Measurements from ENCODE around the gene PLEKHG3. TPM values are rescaled to one million over a fixed set of nuclear protein-coding genes. Genes with fewer than 3 reads are reported as not detected.

Gene PLEKHG3
- total and polyA plus RNA-seq, 8 donors, result 33.3 to 60.7 (median 39.7) TPM

DNA sequence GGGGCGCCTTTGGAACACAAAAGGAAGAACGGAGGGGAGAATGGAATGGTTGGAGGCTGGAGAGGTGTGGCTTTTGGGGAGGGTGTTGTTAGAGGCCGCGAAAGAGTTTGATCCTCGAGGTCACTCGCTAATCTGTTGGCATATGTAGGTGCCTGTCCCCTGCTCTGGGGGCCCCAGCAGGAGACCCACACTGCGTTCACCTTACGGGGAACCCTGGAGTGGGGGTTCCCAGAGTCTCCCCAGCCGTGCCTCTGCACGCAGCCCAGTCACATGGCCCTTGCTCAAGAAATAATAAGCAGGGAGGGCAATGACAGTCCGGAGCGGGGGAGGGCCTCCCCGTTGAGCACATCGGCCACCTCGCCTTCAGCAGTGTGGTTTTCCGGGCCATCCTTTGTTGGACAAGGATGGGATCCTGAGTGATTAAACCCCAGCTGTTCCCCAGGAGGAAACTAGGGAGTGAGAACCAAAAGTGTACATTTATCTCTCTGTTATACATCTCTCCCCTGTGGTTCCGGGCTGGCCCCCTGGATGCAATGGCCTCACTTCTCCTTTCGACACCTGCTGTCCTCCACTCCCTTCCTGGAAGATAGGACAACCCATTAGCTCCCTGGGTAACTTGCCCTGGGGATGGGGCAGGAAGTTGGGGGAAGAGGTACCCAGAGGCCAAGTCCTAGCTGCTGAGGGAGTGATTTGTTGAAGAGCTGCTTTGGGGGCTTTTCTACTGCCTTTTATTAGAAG, 1.3 kb downstream of the PLEKHG3 start:
- intact Hi-C loops (cut with DNase I), result no loop called here
- Histone ChIP-seq H3K4me3 (peak overlapping the region; percentile 69 to 99 (median 83)), H3K9me3 (no peaks in the 10 kb centered on the region), H3K27me3 (no peaks in the 10 kb centered on the region), H3K27ac (peak overlapping the region; percentile 83 to 94 (median 88)), H3K36me3 (no peaks in the 10 kb centered on the region), H3K4me1 (peaks cover 29 to 39% (median 30%) of the 10 kb centered on the region in 3 donors)
- FAIRE-seq, result no peak
- peak; percentile 1 to 17 (median 5) for ATAC-seq
- TF ChIP-seq, protein P1, sequence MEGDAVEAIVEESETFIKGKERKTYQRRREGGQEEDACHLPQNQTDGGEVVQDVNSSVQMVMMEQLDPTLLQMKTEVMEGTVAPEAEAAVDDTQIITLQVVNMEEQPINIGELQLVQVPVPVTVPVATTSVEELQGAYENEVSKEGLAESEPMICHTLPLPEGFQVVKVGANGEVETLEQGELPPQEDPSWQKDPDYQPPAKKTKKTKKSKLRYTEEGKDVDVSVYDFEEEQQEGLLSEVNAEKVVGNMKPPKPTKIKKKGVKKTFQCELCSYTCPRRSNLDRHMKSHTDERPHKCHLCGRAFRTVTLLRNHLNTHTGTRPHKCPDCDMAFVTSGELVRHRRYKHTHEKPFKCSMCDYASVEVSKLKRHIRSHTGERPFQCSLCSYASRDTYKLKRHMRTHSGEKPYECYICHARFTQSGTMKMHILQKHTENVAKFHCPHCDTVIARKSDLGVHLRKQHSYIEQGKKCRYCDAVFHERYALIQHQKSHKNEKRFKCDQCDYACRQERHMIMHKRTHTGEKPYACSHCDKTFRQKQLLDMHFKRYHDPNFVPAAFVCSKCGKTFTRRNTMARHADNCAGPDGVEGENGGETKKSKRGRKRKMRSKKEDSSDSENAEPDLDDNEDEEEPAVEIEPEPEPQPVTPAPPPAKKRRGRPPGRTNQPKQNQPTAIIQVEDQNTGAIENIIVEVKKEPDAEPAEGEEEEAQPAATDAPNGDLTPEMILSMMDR (IDR thresholded peaks at IDR 0.05), result no peak
- peak in 2 of 6 donors; percentile 17 to 46 for DNase-seq
- 3 to 8% methylated on average over 18 of the region's 18 CpGs for WGBS, 2 donors

DNA sequence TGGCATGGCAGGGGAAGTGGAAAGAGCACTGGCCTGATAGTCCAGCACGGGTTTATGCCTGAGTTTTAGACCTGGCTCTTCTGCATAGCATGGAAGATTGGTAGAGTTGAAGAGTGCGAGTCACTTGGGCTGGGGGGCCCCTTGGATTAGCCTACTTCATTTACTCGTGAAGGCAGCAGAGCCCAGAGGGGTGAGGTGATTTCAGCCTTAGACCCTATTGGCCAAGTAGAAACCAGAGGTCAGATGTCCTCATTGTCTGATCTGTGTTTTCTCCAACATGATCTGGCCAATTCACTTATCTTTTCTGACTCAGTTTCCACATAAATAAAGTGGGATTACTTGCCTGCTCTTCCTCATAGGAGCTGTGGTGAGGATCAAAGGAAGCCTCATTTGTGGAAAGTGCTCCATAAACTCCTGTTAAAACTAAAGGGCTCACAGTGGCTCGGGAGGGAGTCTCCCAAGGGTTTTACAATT, 1.9 kb downstream of the PLEKHG3 start:
- no peaks in the 10 kb centered on the region for H3K9me3 ChIP-seq
- H3K36me3 ChIP-seq, result no peaks in the 10 kb centered on the region
- intact Hi-C loops (cut with DNase I), result no loop called here
- FAIRE-seq, result no peak
- DNase-seq, result peak in 1 of 6 donors; percentile 9
- H3K4me1 ChIP-seq, result peaks cover 30 to 39% (median 30%) of the 10 kb centered on the region in 3 donors
- peak overlapping the region; percentile 11 to 94 (median 54) for H3K27ac ChIP-seq
- WGBS, 2 donors, result 19 to 26% methylated on average over 4 of the region's 4 CpGs
- no peak for ATAC-seq
- no peaks in the 10 kb centered on the region for H3K27me3 ChIP-seq
- TF ChIP-seq, protein P1 (IDR thresholded peaks at IDR 0.05), result no peak
- peak overlapping the region in 3 of 4 donors; percentile 69 to 87 (median 79) for H3K4me3 ChIP-seq

DNA sequence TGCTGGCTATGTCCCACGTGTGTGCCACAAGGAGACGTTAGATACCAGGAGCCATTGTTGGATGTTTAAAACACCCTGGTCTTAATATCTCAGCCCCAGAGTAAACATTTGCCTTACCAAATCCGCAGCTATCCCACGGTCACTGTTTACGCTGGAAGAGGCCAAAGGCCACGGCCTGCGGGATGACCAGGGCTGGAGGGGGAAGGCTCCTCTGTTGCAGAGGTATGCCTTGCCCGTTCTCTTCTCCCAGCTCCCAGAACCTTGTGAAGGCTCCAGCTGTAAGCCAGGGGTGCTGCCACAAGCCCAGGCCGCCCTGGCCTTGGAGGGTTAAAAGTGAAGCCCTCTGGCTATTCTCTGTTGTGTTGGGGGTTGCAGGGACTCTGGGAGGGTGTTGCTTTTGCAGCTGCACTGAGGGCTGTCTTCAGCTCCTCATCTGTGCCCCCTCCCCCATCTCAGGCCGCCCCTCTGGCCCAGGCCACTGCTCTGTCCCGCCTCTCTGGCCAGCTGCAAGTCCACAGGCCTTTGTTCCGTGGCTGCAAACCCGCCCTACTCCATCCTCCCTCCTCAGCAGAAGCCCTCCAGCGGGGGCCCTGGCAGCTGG, 2.5 kb downstream of the PLEKHG3 start:
- no peaks in the 10 kb centered on the region for H3K36me3 ChIP-seq
- ATAC-seq (peak in 1 of 4 donors; percentile 0), FAIRE-seq (no peak), DNase-seq (peak in 1 of 6 donors; percentile 23)
- WGBS, 2 donors, result 18 to 20% methylated on average over 14 of the region's 14 CpGs
- intact Hi-C loops (cut with DNase I), result no loop called here
- H3K27me3 ChIP-seq, result no peaks in the 10 kb centered on the region
- no peaks in the 10 kb centered on the region for H3K9me3 ChIP-seq
- peak overlapping the region in 1 of 4 donors; percentile 87 for H3K4me3 ChIP-seq
- TF ChIP-seq, protein P1 (IDR thresholded peaks at IDR 0.05), result no peak
- peaks cover 30 to 39% (median 30%) of the 10 kb centered on the region in 3 donors for H3K4me1 ChIP-seq
- peak overlapping the region; percentile 11 to 94 (median 54) for H3K27ac ChIP-seq

DNA sequence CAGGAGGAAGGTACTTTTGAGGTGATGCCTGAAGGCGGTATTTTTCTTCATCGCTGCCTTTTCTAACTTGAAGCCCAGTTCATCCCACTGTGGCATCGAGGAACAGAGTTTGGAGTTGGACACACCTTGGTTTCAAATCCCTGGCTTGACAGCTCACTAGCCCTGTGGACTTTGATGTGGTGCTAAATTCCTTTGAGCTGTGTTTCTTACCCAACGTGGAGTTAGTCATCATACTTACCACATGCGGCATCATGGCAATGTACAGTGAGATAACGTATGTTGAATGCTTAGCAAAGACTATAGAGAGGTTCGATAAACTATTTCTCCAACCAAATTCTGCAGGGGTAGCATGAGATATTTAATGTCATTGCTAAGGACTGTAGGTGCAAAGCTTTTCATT, 3.4 kb downstream of the PLEKHG3 start:
- intact Hi-C loops (cut with DNase I), result no loop called here
- no peaks in the 10 kb centered on the region for H3K9me3 ChIP-seq
- WGBS, 2 donors, result 43 to 48% methylated on average over 7 of the region's 7 CpGs
- H3K27me3 ChIP-seq, result no peaks in the 10 kb centered on the region
- H3K36me3 ChIP-seq, result no peaks in the 10 kb centered on the region
- FAIRE-seq (no peak), DNase-seq (peak in 1 of 6 donors; percentile 9), ATAC-seq (no peak)
- peaks cover 30 to 39% (median 30%) of the 10 kb centered on the region in 3 donors for H3K4me1 ChIP-seq
- H3K4me3 ChIP-seq, result peak overlapping the region in 1 of 4 donors; percentile 22
- H3K27ac ChIP-seq, result peak overlapping the region; percentile 36 to 94 (median 77)
- TF ChIP-seq, protein P1 (IDR thresholded peaks at IDR 0.05), result no peak

All from pancreas (tissue), 10 donors.